Effector CD8-positive, alpha-beta T cell (primary cell): ENCODE measurements around the gene CRYGD.
"Not testable (repeated sequence)": the region's sequence is repeated elsewhere in the genome, so short reads cannot be mapped to it uniquely, and the experiment has no call there.

Experiments used
- DNase-seq: peaks from one replicate; lab custom pipeline; 2025; lab: John Stamatoyannopoulos, UW
- total RNA-seq, 4 experiments: gene quantifications; one replicate each; lab custom pipeline; 2026; lab: John Stamatoyannopoulos, UW

Gene CRYGD
- total RNA-seq: 0 reads per million in 4 experiments

- not testable (repeated sequence) for DNase-seq
Measured at GRCh38 chr2:208124013-208124715, at the start of gene CRYGD. CRYGD (minus strand) TSS chr2:208124524; CDS start chr2:208124473, 51 bp downstream.

GRCh38 chr2:208172125-208172524 lies 47.8 kb upstream of the CRYGD start:
- DNase-seq: no peak

- no peak for DNase-seq
Measured at GRCh38 chr2:208164951-208165755, 40.8 kb upstream of the CRYGD start.

- DNase-seq: no peak
Measured at GRCh38 chr2:208163489-208163888, 39.2 kb upstream of the CRYGD start, which contains the start of gene CRYGA. CRYGA (minus strand) TSS chr2:208163589; CDS start chr2:208163556, 33 bp downstream.

DNA sequence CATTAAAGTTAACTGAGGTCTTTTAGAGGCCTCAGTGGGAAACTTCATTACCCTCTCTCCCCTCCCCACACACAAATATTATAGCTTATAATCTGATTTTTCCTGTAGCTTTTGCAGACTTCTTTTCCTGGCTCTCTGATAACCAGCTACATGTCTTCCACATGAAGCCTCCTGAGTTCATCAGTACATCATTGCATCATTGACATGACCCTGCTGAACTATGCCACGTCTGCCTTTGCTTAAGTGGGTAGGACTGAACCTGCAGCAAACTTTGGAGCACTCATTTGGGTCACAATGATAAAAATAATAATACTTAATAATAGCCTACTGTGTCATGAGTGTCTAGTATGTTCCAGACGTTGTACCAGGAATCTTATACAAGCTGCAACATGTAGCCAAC lies 32.1 kb upstream of the CRYGD start:
- DNase-seq: no peak

GRCh38 chr2:208153156-208153555 lies 28.8 kb upstream of the CRYGD start:
- DNase-seq: no peak

GRCh38 chr2:208150956-208151355 lies 26.6 kb upstream of the CRYGD start:
- no peak for DNase-seq

DNA sequence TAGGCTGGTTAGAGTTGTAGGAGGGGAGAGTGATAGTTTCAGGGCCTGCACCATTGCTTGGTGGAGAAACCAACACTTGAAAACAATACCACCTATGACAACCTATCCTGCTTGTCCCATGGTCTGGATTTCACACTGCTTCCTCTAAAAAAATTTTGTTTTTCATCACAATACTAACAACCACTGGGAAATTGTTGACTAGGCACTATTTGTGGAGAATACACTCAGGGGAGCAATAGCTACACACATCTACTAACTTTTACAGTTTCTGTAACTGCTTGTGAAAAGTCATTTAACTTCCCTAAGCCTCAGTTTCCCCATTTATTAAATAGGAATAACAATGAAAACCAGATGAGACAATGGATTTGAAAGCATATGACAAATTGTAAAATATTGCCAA lies 25.8 kb upstream of the CRYGD start:
- DNase-seq: no peak

DNA sequence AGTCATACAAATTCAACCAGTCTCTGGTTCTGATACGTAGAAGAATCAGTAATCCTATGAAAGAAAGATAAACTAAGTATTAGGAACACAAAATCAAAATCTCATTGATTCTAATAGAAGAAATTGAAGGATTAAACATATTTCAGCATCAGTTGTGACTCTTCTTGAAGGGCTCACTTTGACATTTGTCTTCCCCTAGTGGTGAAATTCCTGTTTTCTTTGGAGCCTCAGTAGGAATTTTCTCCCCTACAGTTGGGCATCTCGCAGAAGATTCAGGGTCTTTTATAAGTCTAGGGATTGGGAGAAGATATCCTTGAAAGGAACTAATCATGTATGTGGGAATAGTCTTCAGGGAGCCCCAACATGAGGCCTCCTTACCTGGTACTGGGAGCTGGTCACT lies 24.5 kb upstream of the CRYGD start:
- no peak for DNase-seq

- no peak for DNase-seq
Measured at GRCh38 chr2:208147759-208148158, 23.4 kb upstream of the CRYGD start.

- DNase-seq: no peak
Measured at GRCh38 chr2:208147008-208147407, 22.7 kb upstream of the CRYGD start.

GRCh38 chr2:208146006-208146405 lies 21.7 kb upstream of the CRYGD start, which contains the start of gene CRYGB:
CRYGB (minus strand) TSS chr2:208146158; CDS start chr2:208146120, 38 bp downstream.
- no peak for DNase-seq

DNA sequence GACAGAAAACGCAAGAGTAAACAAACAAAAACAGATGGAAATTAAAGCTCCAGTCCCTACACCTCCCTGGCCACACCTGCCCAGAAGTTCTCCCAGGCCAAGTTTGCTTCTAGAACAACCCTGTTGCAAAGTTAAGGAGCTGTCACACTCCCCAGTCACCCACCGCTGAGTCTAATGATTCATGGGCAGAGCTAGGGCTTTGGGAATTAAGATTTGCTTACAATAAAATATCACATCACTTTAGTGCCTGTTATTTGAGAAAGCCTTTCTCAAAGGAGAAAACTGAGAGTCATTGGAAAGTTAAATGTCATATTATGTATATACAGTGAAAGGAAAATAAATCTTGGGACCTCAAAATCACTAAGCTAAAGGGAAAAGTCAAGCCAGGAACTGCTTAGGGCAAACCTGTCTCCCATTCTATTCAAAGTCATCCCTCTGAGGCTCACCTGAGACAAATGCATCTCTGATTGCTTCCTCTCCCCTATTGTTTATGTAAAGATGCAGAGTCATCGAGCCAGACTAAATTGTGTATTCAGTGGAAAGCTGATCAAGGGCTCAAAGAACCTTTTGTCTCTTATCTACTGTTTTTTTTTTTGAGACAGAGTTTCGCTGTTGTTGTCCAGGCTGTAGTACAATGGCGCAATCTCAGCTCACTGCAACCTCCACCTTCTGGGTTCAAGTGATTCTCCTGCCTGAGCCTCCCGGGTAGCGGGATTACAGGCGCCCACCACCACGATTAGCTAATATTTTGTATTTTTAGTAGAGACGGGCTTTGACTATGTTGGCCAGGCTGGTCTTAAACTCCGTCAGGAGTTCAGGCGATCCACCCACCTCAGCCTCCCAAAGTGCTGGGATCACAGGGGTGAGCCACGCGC lies 18.8 kb upstream of the CRYGD start:
- no peak for DNase-seq

- no peak for DNase-seq
Measured at GRCh38 chr2:208142240-208142924, 18.1 kb upstream of the CRYGD start.

DNA sequence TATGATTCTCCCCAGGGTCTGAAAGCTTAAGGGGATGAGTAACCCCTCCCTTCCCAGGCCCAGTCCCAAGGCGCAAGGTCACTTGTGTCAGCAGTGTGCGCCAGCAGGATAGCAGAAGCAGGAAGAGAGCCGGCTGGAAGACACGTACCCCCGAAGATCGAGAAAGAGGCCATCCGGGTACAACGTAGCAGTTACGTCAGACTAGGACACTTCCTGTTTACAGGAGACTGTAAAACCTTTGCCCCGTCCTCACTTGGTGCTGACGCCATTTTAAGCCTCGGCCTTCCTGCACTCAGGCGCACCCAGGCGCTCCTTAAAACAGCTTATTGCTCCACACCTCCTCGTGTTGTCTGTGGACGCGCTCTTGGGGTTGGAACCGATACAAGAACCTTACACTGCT lies 15.1 kb upstream of the CRYGD start:
- DNase-seq: no peak

DNA sequence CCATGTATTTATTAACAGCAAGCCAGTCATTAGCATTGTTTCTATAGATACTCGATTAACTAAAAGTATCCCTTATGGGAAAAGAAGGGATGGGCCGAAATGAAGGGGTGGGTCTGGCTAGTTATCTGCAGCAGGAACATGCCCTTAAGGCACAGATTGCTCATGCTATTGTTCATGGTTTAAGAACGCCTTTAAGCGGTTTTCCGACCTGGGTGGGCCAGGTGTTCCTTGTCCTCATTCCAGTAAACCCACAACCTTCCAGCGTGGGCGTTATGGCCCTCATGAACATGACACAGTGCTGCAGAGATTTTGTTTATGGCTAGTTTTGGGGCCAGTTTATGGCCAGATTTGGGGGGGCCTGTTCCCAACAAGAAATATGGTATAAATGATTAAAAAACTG lies 14.0 kb upstream of the CRYGD start:
- not testable (repeated sequence) for DNase-seq

GRCh38 chr2:208136716-208137094 lies 12.4 kb upstream of the CRYGD start:
- DNase-seq: no peak

DNA sequence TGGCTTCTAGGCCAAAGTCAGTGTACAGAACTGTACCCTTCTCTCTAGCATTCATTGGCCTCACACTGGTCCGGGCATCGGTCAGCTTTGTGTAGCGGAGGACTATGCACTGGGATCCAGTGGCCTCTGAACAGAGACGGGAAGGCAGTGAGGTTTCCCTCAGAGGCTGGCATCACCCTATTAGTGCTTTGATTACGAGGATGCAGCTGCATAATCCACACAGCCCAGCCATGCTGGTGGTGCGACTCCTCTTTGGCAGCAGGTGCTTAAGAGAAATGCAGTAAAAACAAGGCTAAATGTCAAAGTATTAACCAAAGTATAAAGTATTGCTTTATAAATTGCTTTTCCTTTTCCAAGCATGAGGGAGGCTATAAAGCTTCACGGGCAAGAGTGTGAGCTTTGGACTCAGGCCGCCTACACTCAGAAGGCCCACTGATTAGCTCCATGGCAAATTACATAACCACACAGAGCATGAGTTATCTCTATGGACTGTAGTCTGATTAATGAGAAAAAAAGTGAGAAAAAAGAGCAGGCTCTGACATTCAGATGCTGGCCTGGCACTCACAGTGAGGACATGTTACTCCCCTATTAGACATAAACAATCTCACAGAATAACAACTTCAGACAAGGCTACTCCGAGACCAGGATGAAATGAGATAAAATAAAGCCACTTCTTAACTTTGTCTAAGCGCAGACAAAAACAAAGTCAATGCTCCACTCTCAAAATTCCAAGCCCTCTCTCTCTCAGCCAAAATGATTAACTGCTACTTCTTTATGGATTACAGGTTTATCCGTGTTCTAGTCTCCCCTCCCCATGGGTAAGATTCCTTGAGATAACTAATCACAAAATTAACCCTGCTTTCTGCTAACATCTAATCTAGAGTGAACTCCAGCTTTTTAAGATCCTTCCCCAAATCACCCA lies 11.7 kb upstream of the CRYGD start:
- DNase-seq: no peak

GRCh38 chr2:208134928-208135586 lies 10.7 kb upstream of the CRYGD start:
- DNase-seq: no peak

DNA sequence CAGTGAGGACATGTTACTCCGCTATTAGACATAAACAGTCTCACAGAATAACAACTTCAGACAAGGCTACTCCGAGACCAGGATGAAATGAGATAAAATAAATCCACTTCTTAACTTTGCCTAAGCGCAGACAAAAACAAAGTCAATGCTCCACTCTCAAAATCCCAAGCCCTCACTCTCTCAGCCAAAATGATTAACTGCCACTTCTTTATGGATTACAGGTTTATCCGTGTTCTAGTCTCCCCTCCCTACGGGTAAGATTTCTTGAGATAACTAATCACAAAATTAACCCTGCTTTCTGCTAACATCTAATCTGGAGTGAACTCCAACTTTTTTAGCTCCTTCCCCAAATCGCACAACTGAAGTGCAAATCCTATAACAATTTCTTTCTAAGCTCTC lies 6.4 kb upstream of the CRYGD start:
- no peak for DNase-seq
